SK-N-MC (cell line): Measurements from ENCODE around the gene TCAF2.
"Not testable (repeated sequence)": the region's sequence is repeated elsewhere in the genome, so short reads cannot be mapped to it uniquely, and the experiment has no call there.

Experiments used
- EZH2 ChIP-seq: fragments of 200-600 bp; sonication (generic); IDR thresholded peaks from one replicate; pipeline ENCODE4 v1.6.1; 2017; ENCODE audit warnings: antibody characterized with exemption
- POLR2AphosphoS5 ChIP-seq: IDR thresholded peaks from 2 replicates; pipeline ENCODE4 v1.6.1; 2012; ENCODE audit warnings: mild to moderate bottlenecking, low read depth, low read length, borderline replicate concordance

GRCh38 chr7:143646598-143646997 lies 25.8 kb downstream of the TCAF2 start:
- TF ChIP-seq POLR2AphosphoS5, EZH2: not testable (repeated sequence)
